HFF-Myc (cell line): ENCODE measurements around the gene CCDC148.

Source experiments
- DNase-seq: peaks from one replicate; pipeline ENCODE4 v3.0.0-alpha.2; 2011; ENCODE audit warnings: low read depth; ENCODE audit errors: extremely low read depth
- H3K4me3 ChIP-seq: replicated peaks from 2 replicates; pipeline ENCODE4 v1.5.1; 2011; ENCODE audit warnings: low read depth, mild to moderate bottlenecking, control low read depth, low read length
- CTCF ChIP-seq: IDR thresholded peaks from 2 replicates; pipeline ENCODE4 v1.5.1; 2012; ENCODE audit warnings: mild to moderate bottlenecking, low read depth, low read length, control low read depth; ENCODE audit errors: missing control alignments

Gene CCDC148

GRCh38 chr2:158124896-158125295 is 331.7 kb downstream of the CCDC148 start:
- TF ChIP-seq CTCF = no peak
- DNase-seq = no peak
- H3K4me3 ChIP-seq = no peak overlapping the region
